DMS53 (cell line): Measurements from ENCODE around the gene UVRAG.
"Not testable (repeated sequence)": the region's sequence is repeated elsewhere in the genome, so short reads cannot be mapped to it uniquely, and the experiment has no call there.

Experiments used
- DNase-seq: peaks from one replicate; lab custom pipeline; 2025; lab: John Stamatoyannopoulos, UW

The UVRAG gene

DNA sequence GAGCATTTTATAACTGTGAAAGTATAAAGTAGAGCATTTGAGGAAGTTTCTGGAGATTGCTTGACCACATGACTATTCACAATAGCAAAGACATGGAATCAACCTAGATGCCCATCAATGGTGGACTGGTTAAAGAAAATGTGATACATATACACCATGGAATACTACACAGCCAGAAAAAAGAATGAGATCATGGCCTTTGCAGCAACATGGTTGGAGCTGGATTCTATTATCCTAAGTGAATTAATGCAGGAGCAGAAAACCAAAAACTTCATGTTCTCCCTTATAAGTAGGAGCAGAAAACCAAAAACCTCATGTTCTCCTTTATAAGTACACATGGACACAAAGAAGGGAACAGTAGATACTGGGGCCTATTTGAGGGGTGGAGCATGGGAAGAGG is 30.3 kb downstream of the UVRAG start:
- DNase-seq: no peak

DNA sequence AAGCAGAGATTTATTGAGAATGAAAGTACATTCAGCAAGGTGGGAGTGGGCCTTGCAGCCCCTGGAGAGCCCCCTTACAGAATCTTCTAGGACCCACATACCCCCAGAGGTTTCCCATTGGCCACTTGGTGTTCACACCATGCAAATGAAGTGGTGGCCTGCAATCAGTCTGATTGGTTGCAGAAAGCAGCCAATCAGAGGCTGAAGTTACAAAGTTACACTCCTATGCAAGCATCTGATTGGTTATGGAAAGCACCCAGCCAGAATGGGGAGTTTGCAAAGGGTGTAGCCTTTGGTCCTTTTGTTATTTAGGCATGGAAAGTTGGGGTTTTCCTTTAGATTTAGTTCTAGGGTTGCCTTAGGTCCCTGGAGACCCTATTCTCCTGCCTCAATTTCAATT is 34.9 kb downstream of the UVRAG start:
- no peak for DNase-seq

DNA sequence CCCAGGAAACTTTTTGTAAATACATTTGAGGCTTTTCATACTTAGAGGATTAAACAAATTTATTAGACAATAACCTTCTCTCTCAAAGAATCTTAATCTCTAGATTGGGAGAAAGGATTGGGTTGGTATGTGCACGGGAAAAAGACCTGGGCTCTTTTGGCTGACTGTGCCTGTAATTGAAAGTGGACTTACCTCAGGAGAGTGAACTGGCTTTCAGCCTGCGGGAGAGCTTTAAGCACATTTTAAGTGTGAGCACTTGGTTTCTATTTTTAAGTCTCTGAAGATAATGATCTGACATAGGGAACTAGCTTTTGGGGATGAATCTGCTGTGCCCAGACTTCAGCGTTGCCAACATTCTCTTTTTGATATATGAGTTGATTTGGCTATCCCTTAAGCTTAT is 35.8 kb downstream of the UVRAG start:
- DNase-seq: no peak

DNA sequence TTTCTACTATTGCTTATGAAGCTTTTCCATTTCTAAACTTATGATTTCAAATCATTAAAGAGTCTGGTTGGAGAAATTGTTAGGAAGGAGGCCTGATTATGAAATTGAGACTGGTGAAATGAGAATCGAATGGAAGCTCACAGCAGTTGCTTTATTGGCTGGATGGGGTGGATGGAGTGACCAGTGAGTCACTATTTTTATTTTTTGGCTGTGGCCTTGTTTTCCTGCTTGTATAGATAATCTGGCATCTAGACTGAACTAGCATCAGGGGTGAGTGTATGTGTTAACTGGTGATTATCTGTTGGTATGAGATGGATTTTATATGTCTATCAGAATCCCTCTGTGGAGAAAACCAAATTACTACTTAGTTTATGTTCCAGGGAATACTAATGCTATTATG is 36.2 kb downstream of the UVRAG start:
- no peak for DNase-seq

DNA sequence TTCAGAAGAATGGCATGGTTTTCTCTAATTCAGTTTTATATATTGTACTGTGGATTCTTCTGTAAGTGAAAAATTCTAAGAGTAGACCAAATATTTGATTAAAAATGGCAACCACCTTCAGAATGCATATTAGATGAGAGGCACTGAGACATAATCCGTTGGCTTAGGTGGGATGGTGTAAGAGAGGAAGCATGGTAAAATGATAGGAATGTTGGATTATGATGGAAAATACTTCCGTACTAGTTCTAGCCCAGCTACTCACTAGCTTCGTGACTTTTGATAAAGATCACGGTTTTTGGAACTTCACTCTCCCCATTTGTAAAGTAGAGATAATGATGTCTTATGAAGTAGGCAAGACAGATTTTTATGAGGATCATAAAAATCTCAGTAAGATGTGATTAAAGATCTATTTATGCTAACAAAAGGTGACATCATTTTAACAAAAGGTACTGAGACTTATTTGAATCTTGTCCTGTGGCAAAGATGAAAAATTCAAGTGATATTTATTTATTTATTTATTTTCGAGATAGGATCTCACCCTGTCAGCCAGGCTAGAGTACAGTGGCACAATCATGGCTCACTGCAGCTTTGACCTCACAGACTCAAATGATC is 37.5 kb downstream of the UVRAG start:
- no peak for DNase-seq

DNA sequence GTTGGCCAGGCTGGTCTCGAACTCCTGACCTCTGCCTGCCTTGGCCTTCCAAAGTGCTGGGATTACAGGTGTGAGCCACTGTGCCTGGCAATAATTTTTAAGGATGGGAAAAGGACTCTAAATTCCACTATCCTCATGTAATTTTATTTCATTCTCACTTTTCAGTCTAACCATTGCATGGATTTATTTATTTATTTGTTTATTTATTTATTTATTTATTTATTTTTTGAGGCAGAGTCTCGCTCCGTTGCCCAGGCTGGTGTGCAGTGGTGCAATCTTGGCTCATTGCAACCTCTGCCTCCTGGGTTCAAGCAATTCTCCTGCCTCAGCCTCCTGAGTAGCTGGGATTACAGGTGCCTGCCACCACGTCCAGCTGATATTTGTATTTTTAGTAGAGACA is 38.6 kb downstream of the UVRAG start:
- DNase-seq: not testable (repeated sequence)

DNA sequence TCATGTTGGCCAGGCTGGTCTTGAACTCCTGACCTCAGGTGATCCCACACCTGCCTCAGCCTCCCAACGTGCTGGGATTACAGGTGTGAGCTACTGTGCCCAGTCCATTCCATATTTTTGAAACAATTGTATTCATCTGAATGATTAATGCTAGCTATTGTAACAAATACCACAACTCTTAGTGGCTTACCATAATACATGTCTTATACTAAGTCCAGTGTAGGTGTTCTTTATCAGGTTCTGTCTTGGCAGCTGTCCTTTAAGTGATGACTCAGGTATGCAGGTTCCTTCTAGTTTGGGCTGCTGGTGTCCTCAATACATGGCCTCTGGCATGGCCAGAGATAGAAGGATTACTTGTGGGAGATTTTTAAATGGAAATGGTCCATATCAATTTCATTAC is 39.0 kb downstream of the UVRAG start:
- no peak for DNase-seq

DNA sequence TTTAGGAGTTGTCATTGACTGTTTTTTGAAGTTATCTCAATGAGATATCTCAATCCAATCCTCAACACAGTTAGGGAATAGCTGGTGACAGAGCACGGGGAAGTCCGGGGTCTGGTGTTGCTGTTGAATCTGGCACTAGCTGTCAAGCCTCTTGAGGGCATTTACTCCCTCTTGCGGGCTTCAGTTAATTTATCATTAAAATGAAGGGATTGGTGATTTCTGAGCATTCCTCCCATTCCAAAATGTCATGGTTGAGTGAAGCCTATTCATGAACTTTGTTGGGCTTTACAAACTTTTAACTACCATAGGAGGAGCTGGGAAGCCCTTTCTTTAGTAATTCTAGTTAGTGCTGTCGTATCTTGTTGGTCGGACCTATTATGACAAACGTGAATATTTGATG is 40.2 kb downstream of the UVRAG start:
- no peak for DNase-seq

DNA sequence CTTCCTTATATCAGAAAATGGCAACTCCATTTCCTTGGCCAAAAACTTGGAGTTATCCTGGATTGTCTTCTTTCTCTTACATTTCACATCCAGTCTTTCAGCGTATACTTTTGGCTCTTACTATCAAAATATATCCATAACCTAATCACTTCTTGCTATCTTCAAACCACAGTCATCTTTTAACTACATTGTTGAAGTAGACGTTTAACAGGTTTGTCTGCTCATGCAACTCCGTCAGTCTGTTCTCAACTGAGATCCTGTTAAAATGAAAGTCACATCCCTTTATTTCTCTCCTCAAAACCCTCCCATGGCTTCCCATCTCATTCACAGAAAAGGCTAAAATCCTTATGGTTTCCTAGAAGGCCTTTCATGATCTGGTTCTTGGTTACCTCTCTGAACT is 41.9 kb downstream of the UVRAG start:
- DNase-seq: no peak

DNA sequence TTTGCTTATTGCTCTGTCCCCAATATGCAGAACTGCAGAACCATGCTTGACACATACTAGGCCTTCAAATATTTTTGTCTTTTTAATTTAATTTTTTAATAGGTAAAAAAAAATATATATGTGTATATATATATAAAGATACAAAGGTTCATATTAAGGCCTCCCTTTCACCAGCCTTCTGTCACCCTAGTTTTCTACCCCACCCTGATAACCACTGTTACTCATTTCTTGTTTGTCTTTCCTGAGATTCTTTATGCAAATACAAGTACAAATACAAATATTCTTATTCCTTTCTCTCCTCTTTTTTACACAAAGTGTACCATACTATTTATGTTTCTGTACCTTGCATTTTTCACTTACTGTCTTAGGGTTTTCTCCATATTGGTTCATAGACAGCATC is 43.0 kb downstream of the UVRAG start:
- no peak for DNase-seq

DNA sequence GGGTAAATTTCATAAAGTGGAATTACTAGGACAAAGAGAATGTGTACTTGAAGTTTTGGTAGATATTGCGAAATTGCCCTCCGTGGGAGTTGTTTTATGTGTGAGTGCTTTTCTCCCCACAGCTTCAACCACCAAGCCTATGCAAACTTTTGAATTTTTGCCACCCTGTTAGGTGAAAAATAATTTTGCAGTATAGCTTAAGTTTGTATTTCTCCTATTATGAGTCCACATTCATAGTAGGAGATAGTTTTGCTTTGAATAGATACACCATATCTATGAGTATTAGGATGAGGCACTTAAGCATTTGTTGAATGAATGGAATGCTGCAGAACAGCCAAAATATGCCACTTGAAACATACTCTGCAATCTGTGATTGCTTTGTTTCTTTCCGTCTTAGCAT is 43.6 kb downstream of the UVRAG start:
- DNase-seq: no peak

DNA sequence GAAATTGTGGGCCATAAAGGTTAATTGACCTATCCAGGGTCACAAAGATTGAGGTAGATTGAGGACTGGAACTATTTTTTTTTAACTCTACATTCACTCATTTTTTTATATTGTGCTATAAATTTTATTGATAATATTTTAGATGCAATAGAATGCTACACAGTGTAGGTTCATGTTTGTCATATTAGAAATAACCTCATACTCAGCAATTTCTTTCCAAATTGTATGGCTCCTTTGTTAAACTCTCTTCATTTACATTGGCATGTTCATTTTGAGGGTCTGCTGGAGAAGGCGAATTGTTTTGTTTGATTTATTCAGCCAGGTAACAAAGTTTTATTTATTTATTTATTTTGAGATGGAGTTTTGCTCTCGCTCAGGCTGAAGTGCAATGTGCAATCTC is 44.6 kb downstream of the UVRAG start:
- no peak for DNase-seq

DNA sequence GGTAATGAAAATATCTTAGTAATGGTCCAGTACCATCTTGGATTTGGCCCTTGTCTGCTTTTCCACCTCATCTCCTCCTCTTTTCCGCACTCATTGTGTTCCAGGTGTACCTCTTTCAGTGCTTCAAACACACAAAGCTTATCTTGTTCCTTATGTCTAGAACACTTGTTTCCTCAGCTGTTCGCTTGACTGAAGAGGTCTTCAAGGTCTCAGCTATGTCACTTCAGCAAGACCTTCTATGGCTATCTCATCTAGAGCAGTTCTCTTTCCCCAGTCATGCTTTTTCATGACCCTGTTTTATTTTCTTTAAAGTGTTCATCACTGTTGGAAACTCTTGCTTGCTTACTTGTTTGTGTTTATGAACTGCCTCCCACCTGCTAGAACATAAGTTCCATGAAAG is 47.4 kb downstream of the UVRAG start:
- DNase-seq: no peak

DNA sequence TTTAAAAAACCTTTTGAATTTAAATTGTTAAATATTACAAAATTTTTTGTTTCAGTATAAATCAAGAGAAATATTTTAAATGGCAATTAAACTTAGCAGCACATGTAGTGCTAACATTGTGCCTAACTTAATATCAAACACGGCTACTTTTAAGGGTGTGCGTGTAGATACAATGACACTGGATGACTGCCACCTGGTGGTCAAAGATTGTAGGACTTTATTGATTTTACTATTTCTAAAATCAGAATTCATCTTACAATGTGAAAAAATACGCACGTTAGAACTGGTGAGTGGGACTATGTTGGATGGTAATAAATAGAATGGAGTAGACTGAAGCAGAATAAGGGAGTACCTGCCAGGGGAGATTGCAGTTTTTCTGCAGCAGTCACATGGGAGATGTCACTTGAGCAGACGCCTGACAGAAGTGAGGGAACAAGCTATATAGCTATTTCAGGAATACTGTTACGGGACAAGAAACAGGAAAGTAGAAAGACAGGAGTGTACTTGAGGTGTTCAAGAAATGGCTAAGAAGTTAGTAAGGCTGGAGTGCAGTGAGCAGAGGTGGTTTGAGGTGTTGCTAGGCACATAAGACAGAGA is 52.9 kb downstream of the UVRAG start:
- DNase-seq: peak; percentile 86

DNA sequence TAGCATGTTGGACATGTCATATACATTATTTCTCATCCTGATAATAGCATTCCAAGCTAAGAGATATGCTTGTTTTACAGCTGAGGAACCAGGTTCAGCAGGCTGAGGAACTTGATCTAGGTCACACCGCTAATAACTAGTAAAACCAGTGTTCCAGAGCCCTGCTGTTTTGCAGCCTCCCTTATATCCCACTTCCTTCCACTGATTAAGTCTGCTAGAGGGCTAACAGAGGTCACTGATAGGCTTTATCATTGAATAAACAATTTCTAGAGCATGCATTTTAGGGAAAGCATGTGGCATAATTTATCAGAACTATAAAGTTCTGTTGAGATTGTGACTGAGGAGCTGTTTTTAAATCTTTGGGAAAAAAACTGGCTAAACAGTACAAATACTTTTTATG is 54.0 kb downstream of the UVRAG start:
- DNase-seq: peak; percentile 22

DNA sequence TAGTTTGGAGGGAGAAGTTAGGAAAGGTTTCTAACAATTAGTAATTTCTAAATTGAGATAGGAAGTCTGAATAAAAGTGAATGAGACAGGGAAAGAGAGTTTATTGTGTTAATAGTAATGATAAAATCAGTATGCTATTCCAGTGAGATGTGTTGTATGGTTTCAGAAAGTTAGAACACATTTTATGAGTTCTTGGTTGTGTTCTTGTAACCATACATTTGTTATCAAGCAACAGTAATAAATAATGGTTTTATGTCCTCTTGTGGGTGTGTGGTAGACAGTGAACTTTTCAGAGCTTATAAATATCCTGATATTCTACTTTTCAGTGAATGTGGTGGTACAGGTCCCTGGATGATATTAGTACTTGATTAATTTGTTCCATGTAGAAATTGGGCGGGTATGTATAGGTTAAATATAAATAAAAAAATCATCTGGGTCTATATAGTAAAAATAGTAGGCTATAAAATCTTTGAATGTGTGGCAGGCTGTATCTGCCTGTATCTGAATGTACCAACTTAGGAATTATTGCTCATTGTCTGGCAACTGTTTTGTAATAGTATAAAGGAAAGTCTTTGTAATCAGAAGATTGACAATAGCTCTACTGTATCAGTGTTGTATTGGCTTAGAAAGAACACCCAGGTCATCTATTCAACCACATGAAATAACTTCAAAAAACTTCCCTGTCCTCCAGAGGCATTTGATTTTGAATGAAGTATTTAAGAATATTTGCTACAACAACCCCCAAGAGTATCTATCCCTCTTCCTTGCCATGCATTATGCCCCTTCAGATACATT is 54.8 kb downstream of the UVRAG start:
- no peak for DNase-seq

DNA sequence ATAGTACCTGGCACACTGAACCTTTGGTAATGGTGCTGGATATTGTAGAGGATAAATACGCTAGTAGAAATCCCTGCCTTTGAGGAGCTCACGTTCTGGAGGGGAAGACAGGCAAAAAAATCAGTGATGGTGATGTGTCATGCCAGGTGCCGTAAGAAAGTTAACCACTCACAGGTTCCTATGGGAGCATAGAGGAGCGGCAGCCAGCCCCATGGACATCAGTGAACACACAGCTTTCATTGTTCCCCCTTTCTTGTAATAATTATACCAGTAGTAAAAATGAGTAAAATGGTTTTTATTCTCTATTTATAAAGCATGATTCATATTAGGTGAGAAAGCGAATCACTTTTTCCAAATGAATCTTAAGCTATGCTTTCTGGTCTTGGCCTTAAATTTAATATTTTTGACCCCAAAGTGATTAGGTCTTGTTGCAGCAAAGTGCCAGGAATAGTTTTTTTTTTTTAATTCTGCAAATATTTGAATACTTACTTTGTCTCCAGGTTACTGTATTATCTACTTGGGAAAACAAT is 57.9 kb downstream of the UVRAG start:
- DNase-seq: no peak

DNA sequence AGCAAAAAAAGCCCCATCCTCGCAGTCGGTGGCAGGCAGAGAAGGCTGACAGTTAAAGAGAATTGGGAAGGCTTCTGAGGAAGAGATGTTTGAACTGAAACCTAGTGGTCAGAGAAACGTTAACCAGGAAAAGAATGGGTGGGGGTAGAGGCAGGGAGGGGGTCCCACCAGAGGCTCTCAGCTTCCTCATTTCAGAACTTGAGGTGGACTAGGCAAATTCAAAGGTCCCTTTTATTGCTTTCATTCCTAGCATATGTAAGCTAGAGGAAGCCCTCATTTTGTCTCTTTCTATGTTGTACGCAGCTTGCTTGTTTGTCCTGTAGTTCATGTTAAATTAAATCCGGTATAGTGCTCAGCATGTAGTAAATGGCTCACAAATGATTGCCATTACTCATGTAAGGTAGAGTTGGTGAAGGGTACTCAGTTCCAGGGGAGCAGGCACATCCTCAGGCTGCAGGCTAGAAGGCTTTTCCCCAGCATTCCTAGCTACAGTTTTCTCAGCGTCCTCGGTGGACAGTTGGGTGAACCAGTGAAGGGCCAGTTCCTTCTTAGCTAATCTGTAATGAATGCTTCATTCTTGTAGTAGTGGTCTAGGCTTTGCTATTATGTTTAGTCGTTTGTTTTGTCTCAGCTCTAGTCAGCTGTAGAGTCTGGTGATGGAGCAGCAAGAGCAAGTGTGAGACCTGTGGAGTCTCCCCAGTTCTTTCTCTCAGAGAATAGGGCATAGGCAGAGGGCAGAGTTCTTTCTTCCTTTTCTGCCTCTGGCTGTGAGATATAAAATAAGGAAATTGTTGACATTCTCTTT is 58.6 kb downstream of the UVRAG start:
- DNase-seq: no peak

DNA sequence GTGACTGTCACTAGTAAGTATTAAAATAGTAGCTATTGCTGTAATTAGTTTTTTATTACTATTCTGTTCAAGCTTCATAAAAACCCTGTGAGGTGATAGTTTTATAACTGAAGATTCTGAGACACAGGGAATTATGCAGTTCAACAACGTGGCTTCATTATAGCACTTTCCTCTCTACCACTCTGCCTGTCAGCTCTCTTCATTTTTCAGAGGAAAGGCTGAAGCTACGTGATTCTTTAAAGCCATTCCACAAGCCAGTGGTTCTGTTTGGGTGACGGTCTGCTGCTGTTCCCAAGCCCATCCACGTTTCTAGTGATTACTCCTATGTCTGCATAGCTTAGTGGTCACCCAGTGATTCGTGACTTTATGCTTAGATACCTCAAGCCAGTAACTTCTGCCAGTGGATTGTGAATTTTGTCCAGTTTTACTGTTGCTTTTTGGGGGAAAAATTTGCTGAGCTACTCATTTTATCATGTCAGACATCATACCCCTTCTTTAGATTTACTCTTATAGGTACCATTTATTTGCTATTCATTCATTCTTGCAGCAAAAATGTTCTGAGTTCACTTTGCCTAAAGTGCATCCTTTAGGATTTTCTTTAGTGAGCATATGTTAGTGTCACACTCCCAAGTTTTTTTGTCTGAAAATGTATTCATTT is 59.8 kb downstream of the UVRAG start:
- DNase-seq: no peak

DNA sequence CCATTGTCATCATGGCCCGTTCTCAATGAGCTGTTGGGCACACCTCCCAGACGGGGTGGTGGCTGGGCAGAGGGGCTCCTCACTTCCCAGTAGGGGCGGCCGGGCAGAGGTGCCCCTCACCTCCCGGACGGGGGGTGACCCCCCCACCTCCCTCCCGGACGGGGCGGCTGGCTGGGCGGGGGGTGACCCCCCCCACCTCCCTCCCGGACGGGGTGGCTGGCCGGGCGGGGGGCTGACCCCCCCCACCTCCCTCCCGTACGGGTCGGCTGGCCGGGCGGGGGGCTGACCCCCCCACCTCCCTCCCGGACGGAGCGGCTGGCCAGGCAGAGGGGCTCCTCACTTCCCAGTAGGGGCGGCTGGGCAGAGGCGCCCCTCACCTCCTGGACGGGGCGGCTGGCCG is 62.3 kb downstream of the UVRAG start:
- DNase-seq: not testable (repeated sequence)

DNA sequence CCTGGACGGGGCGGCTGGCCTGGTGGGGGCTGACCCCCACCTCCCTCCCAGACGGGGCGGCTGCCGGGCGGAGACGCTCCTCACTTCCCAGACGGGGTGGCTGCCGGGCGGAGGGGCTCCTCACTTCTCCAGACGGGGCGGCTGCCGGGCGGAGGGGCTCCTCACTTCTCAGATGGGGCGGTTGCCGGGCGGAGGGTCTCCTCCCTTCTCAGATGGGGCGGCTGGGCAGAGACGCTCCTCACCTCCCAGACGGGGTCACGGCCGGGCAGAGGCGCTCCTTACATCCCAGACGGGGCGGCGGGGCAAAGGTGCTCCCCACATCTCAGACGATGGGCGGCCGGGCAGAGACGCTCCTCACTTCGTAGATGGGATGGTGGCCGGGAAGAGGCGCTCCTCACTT is 62.9 kb downstream of the UVRAG start:
- not testable (repeated sequence) for DNase-seq

DNA sequence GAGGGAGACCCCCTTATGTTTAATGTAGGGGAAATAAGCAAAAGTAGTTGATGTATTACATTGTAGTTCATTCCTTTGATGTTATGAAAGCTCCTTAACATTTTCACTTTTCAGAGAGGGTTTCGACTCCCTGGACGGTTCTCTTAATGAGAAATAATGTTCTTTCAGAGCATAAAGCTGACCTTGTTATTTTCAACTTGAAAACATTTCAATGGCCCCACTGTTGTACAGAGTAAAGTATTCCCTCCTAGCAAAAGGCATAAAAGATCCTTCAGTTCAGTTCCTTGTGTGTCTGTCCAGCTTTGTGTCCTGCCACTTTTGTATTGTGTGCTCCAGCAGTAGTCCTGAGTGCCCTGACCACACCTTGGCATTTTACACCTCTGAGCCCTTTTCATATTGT is 63.9 kb downstream of the UVRAG start:
- DNase-seq: no peak
